Activated naive CD4-positive, alpha-beta T cell treated with anti-CD3 and anti-CD28 coated beads, Interleukin-2, amount 50 U/mL, for 16 hours (primary cell): ENCODE data around the gene AP1M1.
"Not testable (repeated sequence)": the region's sequence is repeated elsewhere in the genome, so short reads cannot be mapped to it uniquely, and the experiment has no call there.

Source experiments
- DNase-seq: peaks from one replicate; pipeline ENCODE4 v3.0.0-alpha.2; 2020

The AP1M1 gene

GRCh38 chr19:16197622-16198369 lies at the start of gene AP1M1:
AP1M1 (plus strand) TSS chr19:16197911; CDS start chr19:16198027, 116 bp downstream.
- DNase-seq = peak; percentile 98

GRCh38 chr19:16148443-16149229 lies 49.1 kb upstream of the AP1M1 start:
- no peak for DNase-seq

GRCh38 chr19:16153582-16154336 lies 44.0 kb upstream of the AP1M1 start:
- DNase-seq = no peak

- no peak for DNase-seq
Observed at GRCh38 chr19:16154557-16154956, 43.2 kb upstream of the AP1M1 start.

- no peak for DNase-seq
Observed at GRCh38 chr19:16155128-16155527, 42.6 kb upstream of the AP1M1 start.

GRCh38 chr19:16156904-16157303 lies 40.8 kb upstream of the AP1M1 start:
- no peak for DNase-seq

- DNase-seq = no peak
Observed at GRCh38 chr19:16157601-16158000, 40.1 kb upstream of the AP1M1 start.

GRCh38 chr19:16159655-16160054 lies 38.1 kb upstream of the AP1M1 start:
- no peak for DNase-seq

- DNase-seq = no peak
Observed at GRCh38 chr19:16160445-16160942, 37.2 kb upstream of the AP1M1 start.

GRCh38 chr19:16160943-16161560 lies 36.7 kb upstream of the AP1M1 start:
- no peak for DNase-seq

GRCh38 chr19:16161840-16162239 lies 35.9 kb upstream of the AP1M1 start:
- DNase-seq = no peak

- no peak for DNase-seq
Observed at GRCh38 chr19:16164222-16164890, 33.4 kb upstream of the AP1M1 start.

- DNase-seq = no peak
Observed at GRCh38 chr19:16166417-16166816, 31.3 kb upstream of the AP1M1 start.

- no peak for DNase-seq
Observed at GRCh38 chr19:16167055-16167454, 30.7 kb upstream of the AP1M1 start.

- no peak for DNase-seq
Observed at GRCh38 chr19:16168465-16169081, 29.1 kb upstream of the AP1M1 start.

GRCh38 chr19:16170134-16170533 lies 27.6 kb upstream of the AP1M1 start:
- DNase-seq = no peak

- DNase-seq = no peak
Observed at GRCh38 chr19:16175954-16176353, 21.8 kb upstream of the AP1M1 start.

GRCh38 chr19:16178866-16179265 lies 18.8 kb upstream of the AP1M1 start:
- not testable (repeated sequence) for DNase-seq

- DNase-seq = no peak
Observed at GRCh38 chr19:16180611-16181010, 17.1 kb upstream of the AP1M1 start.

GRCh38 chr19:16184665-16185122 lies 13.0 kb upstream of the AP1M1 start:
- no peak for DNase-seq

- DNase-seq = peak; percentile 98
Observed at GRCh38 chr19:16185123-16185767, 12.5 kb upstream of the AP1M1 start, which contains the start of gene FAM32A. FAM32A (plus strand) TSS chr19:16185410; CDS start chr19:16185443, 33 bp downstream.
